IMR-90 (cell line): ENCODE results near the gene TTLL8. TPM values are rescaled to one million over a fixed set of nuclear protein-coding genes. Genes with fewer than 3 reads are reported as not detected.

Experiments
- ATAC-seq: fragments of 200-7000 bp; cut with Tn5 transposase; 2 replicates; pipeline ENCODE4 v1.9.1; 2020; ENCODE audit warnings: low read depth, mild to moderate bottlenecking, moderate library complexity
- BruUV-seq: library from RNA; stranded (reverse); fragments of 400-500 nt; replicated peaks from 2 replicates; lab custom pipeline; 2021; lab: Mats Ljungman, UMichigan
- CTCF ChIA-PET: fragments of 300-600 bp; formaldehyde crosslinking; extraction: SDS; loops from one replicate; lab custom pipeline; 2021; ENCODE audit warnings: antibody characterized with exemption; lab: Yijun Ruan, JAX
- POLR2A ChIA-PET: fragments of 300-600 bp; sonication (Branson Sonifier 250); formaldehyde crosslinking; loops from one replicate; lab custom pipeline; 2022; ENCODE audit warnings: antibody characterized with exemption; ENCODE audit not compliant: unreplicated experiment; lab: Charles Lee
- DNase-seq: peaks from one replicate; pipeline ENCODE4 v3.0.0; 2013
- H2AFZ ChIP-seq: replicated peaks from 2 replicates; pipeline ENCODE3; 2013; ENCODE audit warnings: low read length, mild to moderate bottlenecking; ENCODE audit not compliant: poor library complexity
- H2AK5ac ChIP-seq: 2 replicates; pipeline ENCODE4 v1.6.1; 2013; ENCODE audit warnings: low read depth, low read length, inconsistent platforms
- H2AK9ac ChIP-seq: replicated peaks from 2 replicates; pipeline ENCODE3; 2013; ENCODE audit warnings: mild to moderate bottlenecking, low read depth, low read length, moderate library complexity; ENCODE audit not compliant: poor library complexity
- H2BK120ac ChIP-seq: 2 replicates; pipeline ENCODE4 v1.6.1; 2013; ENCODE audit warnings: low read depth, low read length, inconsistent platforms
- H2BK15ac ChIP-seq: 3 replicates; pipeline ENCODE4 v1.6.1; 2013; ENCODE audit warnings: low read depth, low read length, inconsistent platforms
- H2BK20ac ChIP-seq: 2 replicates; pipeline ENCODE4 v1.6.1; 2013; ENCODE audit warnings: low read depth, mild to moderate bottlenecking, inconsistent platforms, low read length, moderate library complexity
- H2BK5ac ChIP-seq: 2 replicates; pipeline ENCODE4 v1.6.1; 2013; ENCODE audit warnings: mild to moderate bottlenecking, low read depth, low read length, inconsistent platforms; ENCODE audit not compliant: poor library complexity, severe bottlenecking
- H3K14ac ChIP-seq: replicated peaks from 2 replicates; pipeline ENCODE4 v1.6.1; 2013; ENCODE audit warnings: low read depth, low read length, inconsistent platforms
- H3K18ac ChIP-seq: 2 replicates; pipeline ENCODE4 v1.6.1; 2013; ENCODE audit warnings: low read depth, low read length, control low read depth
- H3K23ac ChIP-seq: 2 replicates; pipeline ENCODE4 v1.6.1; 2013; ENCODE audit warnings: low read depth, low read length, inconsistent platforms
- H3K27ac ChIP-seq: 2 replicates; pipeline ENCODE4 v1.5.1; 2013; ENCODE audit warnings: mild to moderate bottlenecking, control low read depth, low read length; ENCODE audit not compliant: insufficient read depth
- H3K27me3 ChIP-seq: 2 replicates; pipeline ENCODE4 v1.6.1; 2013; ENCODE audit warnings: low read length; ENCODE audit not compliant: control insufficient read depth, insufficient read depth
- H3K36me3 ChIP-seq: 2 replicates; pipeline ENCODE4 v1.6.1; 2013; ENCODE audit warnings: low read length, mixed read lengths; ENCODE audit not compliant: control insufficient read depth, insufficient read depth
- H3K4ac ChIP-seq: 2 replicates; pipeline ENCODE4 v1.6.1; 2013; ENCODE audit warnings: low read depth, low read length, inconsistent platforms
- H3K4me1 ChIP-seq: 2 replicates; pipeline ENCODE4 v1.6.1; 2013; ENCODE audit warnings: low read length, mixed read lengths; ENCODE audit not compliant: control insufficient read depth, insufficient read depth
- H3K4me2 ChIP-seq: 2 replicates; pipeline ENCODE4 v1.6.1; 2013; ENCODE audit warnings: low read depth, mild to moderate bottlenecking, control low read depth, low read length, moderate library complexity
- H3K4me3 ChIP-seq: 2 replicates; pipeline ENCODE4 v1.5.1; 2013; ENCODE audit warnings: low read depth, mild to moderate bottlenecking, control low read depth, low read length, moderate library complexity; ENCODE audit not compliant: insufficient read depth
- H3K56ac ChIP-seq: 2 replicates; pipeline ENCODE4 v1.6.1; 2013; ENCODE audit warnings: low read length, inconsistent platforms; ENCODE audit not compliant: insufficient read depth; ENCODE audit errors: extremely low read depth
- H3K79me1 ChIP-seq, 2 experiments: 2 replicates each; pipeline ENCODE4 v1.6.1; 2013; ENCODE audit warnings: low read length in 2 of 2, inconsistent platforms in 1 of 2, low read depth in 1 of 2
- H3K9ac ChIP-seq: 2 replicates; pipeline ENCODE4 v1.6.1; 2013; ENCODE audit warnings: low read depth, low read length, control low read depth
- H3K9me1 ChIP-seq: 2 replicates; pipeline ENCODE4 v1.6.1; 2013; ENCODE audit warnings: low read length, inconsistent platforms; ENCODE audit not compliant: insufficient read depth
- H3K9me3 ChIP-seq: 2 replicates; pipeline ENCODE4 v1.6.1; 2013; ENCODE audit warnings: low read length; ENCODE audit not compliant: control insufficient read depth, insufficient read depth
- H4K20me1 ChIP-seq: 2 replicates; pipeline ENCODE4 v1.6.1; 2013; ENCODE audit warnings: low read length, inconsistent platforms; ENCODE audit not compliant: insufficient read depth
- H4K5ac ChIP-seq: 2 replicates; pipeline ENCODE4 v1.6.1; 2013; ENCODE audit warnings: mild to moderate bottlenecking, low read depth, low read length, control low read depth
- H4K8ac ChIP-seq, 2 experiments: 2 replicates each; pipeline ENCODE4 v1.6.1; 2013; ENCODE audit warnings: low read depth in 2 of 2, low read length in 2 of 2, control low read depth in 1 of 2, inconsistent platforms in 1 of 2
- H4K91ac ChIP-seq: 2 replicates; pipeline ENCODE4 v1.6.1; 2013; ENCODE audit warnings: low read depth, low read length, inconsistent platforms; ENCODE audit not compliant: insufficient read depth
- CTCF ChIP-seq: conservative IDR thresholded peaks from 2 replicates; pipeline ENCODE4 v1.5.1; 2012; ENCODE audit warnings: mild to moderate bottlenecking, low read depth, low read length, improper control_type of control experiment
- FOS ChIP-seq: fragments of 150-350 bp; IDR thresholded peaks from 2 replicates; pipeline ENCODE4 v1.6.1; 2016; ENCODE audit warnings: low read depth, low read length
- MAFK ChIP-seq: IDR thresholded peaks from 2 replicates; pipeline ENCODE4 v1.6.1; 2012; ENCODE audit warnings: low read depth, low read length, improper control_type of control experiment
- MXI1 ChIP-seq: IDR thresholded peaks from 2 replicates; pipeline ENCODE4 v1.6.1; 2012; ENCODE audit warnings: low read depth, mild to moderate bottlenecking, low read length, moderate library complexity, borderline replicate concordance
- RCOR1 ChIP-seq: IDR thresholded peaks from 2 replicates; pipeline ENCODE4 v1.6.1; 2012; ENCODE audit warnings: mild to moderate bottlenecking, low read length, improper control_type of control experiment; ENCODE audit not compliant: insufficient replicate concordance
- USF2 ChIP-seq: fragments of 150-350 bp; IDR thresholded peaks from 2 replicates; pipeline ENCODE4 v1.6.1; 2017; ENCODE audit warnings: mild to moderate bottlenecking, antibody characterized with exemption, low read length, low read depth
- WGBS, 2 experiments: methylation state at CpG; one replicate each; pipeline versions ENCODE4 v1.1.5 to v1.1.7; 2013; ENCODE audit warnings: missing lambda C conversion rate in 2 of 2; ENCODE audit not compliant: insufficient read length in 1 of 2; ENCODE audit errors: extremely low coverage in 2 of 2; 5-methylcytosine and 5-hydroxymethylcytosine counted together
- dilution Hi-C: fragments of 300-500 bp; cut with HindIII; formaldehyde crosslinking; loops from one replicate; pipeline ENCODE4 v1.14.3; 2018; ENCODE audit warnings: low sequenced_read_pairs; ENCODE audit not compliant: unreplicated experiment
- in situ Hi-C: fragments of 300-500 bp; cut with MboI; formaldehyde crosslinking; loops from 3 replicates; pipeline ENCODE4 v1.14.3; 2019; ENCODE audit warnings: low sequenced_read_pairs, inconsistent platforms, mixed read lengths
- intact Hi-C: fragments of 100-400 bp; cut with micrococcal nuclease; formaldehyde crosslinking; loops from 2 replicates; pipeline ENCODE4 v1.10.0; 2022
- polyA plus RNA-seq, 3 experiments: library from polyadenylated mRNA; depleted of rRNA; stranded (reverse); fragments of >200 nt; gene quantifications; 2 replicates each; pipeline ENCODE4 v1.2.3, GENCODE V29; 2012; ENCODE audit warnings: low replicate concordance in 1 of 3
- total RNA-seq: library from RNA; depleted of rRNA; stranded (reverse); fragments of >200 nt; gene quantifications from 2 replicates; pipeline ENCODE4 v1.2.3, GENCODE V29; 2012

TTLL8 gene
- total and polyA plus RNA-seq, 2 of the 4 experiments (the other 2 are of a cell fraction), result not detected

- Histone ChIP-seq H3K27ac (no peak overlapping the region), H3K14ac (no peak overlapping the region), H3K4ac (no peak overlapping the region), H2BK15ac (no peak overlapping the region), H4K20me1 (no peaks in the 10 kb centered on the region), H3K36me3 (no peaks in the 10 kb centered on the region), H4K91ac (no peak overlapping the region), H3K18ac (no peak overlapping the region), H4K5ac (no peak overlapping the region), H3K4me3 (no peak overlapping the region), H3K4me2 (no peak overlapping the region), H3K79me1 (no peaks in the 10 kb centered on the region), H3K23ac (no peak overlapping the region), H2AK9ac (no peak overlapping the region), H3K9ac (no peak overlapping the region), H2BK20ac (no peak overlapping the region), H3K4me1 (no peaks in the 10 kb centered on the region), H2BK120ac (no peak overlapping the region), H3K9me3 (peaks cover 6% of the 10 kb centered on the region), H2AK5ac (no peak overlapping the region), H3K27me3 (peaks cover 44% of the 10 kb centered on the region), H2BK5ac (no peak overlapping the region), H3K56ac (no peak overlapping the region), H4K8ac (no peak overlapping the region), H2AFZ (no peak overlapping the region), H3K9me1 (no peaks in the 10 kb centered on the region)
- ATAC-seq, result no peak
- POLR2A ChIA-PET, result no interaction called here
- CTCF ChIA-PET, result no interaction called here
- no TSS peak for BruUV-seq
- dilution Hi-C loops (no loop called here), in situ Hi-C loops (no loop called here), intact Hi-C loops (no loop called here)
- DNase-seq, result no peak
- 96% methylated on average over 4 of the region's 19 CpGs; no CpG with 5 or more reads in 1 of the 2 experiments for WGBS, 2 experiments
- TF ChIP-seq CTCF, result no peak
- TF ChIP-seq USF2, result no peak
- no peak for TF ChIP-seq MAFK
- no peak for TF ChIP-seq RCOR1
- no peak for TF ChIP-seq MXI1
- TF ChIP-seq FOS, result no peak
These were observed 12.1 kb downstream of the TTLL8 start for GRCh38 chr22:50046019-50046415.
